ENCODE measurements around the gene ANKRD33.

- TF ChIP-seq CTCF (IDR thresholded peaks at IDR 0.05) (no peak), POLR2A (IDR thresholded peaks at IDR 0.05) (no peak)
Observed at GRCh38 chr12:51926064-51926632, 38.2 kb downstream of the ANKRD33 start.
